ENCODE data around the gene EEF1B2.

- TF ChIP-seq SUZ12 (IDR thresholded peaks at IDR 0.05; ENCODE audit: extremely low read depth, insufficient read depth, insufficient read length) = no peak
- no peak for TF ChIP-seq YY1 (IDR thresholded peaks at IDR 0.05; ENCODE audit: insufficient read depth, insufficient read length)
Observed at GRCh38 chr2:206201075-206201848, 41.6 kb downstream of the EEF1B2 start.

Data from NT2/D1 (cell line).